Lower leg skin (tissue), 4 donors: ENCODE measurements around the gene ADGRA3. TPM values are rescaled to one million over a fixed set of nuclear protein-coding genes. Genes with fewer than 3 reads are reported as not detected.

Experiments
- DNase-seq, 2 donors: peaks; one replicate each; pipeline ENCODE4 v3.0.0-alpha.2; 2019; ENCODE audit warnings: low spot score in 2 of 2
- H3K4me3 ChIP-seq: fragments of 200-600 bp; sonication (generic); 2 replicates; pipeline ENCODE4 v1.5.1; 2017; ENCODE audit warnings: mild to moderate bottlenecking, low read depth; ENCODE audit not compliant: poor library complexity, severe bottlenecking
- CTCF ChIP-seq, 3 donors: fragments of 450-650 bp; IDR thresholded peaks; one replicate each; pipeline ENCODE4 v1.5.1; 2016; ENCODE audit warnings: antibody characterized with exemption in 3 of 3, mild to moderate bottlenecking in 3 of 3, moderate library complexity in 2 of 3
- POLR2A ChIP-seq, 2 donors: fragments of 450-650 bp; IDR thresholded peaks; one replicate each; pipeline ENCODE4 v1.6.1; 2016 to 2017; ENCODE audit warnings: antibody characterized with exemption in 2 of 2, mild to moderate bottlenecking in 1 of 2, moderate library complexity in 1 of 2
- WGBS, 2 donors: methylation state at CpG; one replicate each; pipeline ENCODE4 v1.1.5; 2018; 5-methylcytosine and 5-hydroxymethylcytosine counted together
- intact Hi-C: fragments of 100-400 bp; cut with DNase I; formaldehyde crosslinking; loops from one replicate; pipeline ENCODE4 v1.15.0; 2023; ENCODE audit warnings: low total_unique reads
- total RNA-seq, 4 donors: library from RNA; depleted of rRNA; stranded (reverse); fragments of >200 nt; gene quantifications; one replicate each; pipeline ENCODE4 v1.1.0, GENCODE V29; 2016

Gene ADGRA3
- total RNA-seq, 4 donors from 2014 or later = 8.4 to 14.9 (median 12.6) TPM

- intact Hi-C loops = no loop called here
- no peak for DNase-seq
- WGBS, 2 donors = 50 to 54% methylated on average over 4 of the region's 4 CpGs
Measured at GRCh38 chr4:22531311-22532019, 15.6 kb upstream of the ADGRA3 start.

GRCh38 chr4:22524895-22525294 lies 9.0 kb upstream of the ADGRA3 start:
- H3K4me3 ChIP-seq = no peak overlapping the region
- no peak for DNase-seq
- 71% methylated on average over 3 of the region's 3 CpGs for WGBS, 2 donors
- TF ChIP-seq POLR2A (IDR thresholded peaks at IDR 0.05) (no peak), CTCF (IDR thresholded peaks at IDR 0.05) (no peak)
- intact Hi-C loops = no loop called here

More at GRCh38 chr4:22531311-22532019, 15.6 kb upstream of the ADGRA3 start:
- no peak overlapping the region for H3K4me3 ChIP-seq
- TF ChIP-seq CTCF (IDR thresholded peaks at IDR 0.05) = no peak
- TF ChIP-seq POLR2A (IDR thresholded peaks at IDR 0.05) = no peak

GRCh38 chr4:22522706-22523501 lies 7.0 kb upstream of the ADGRA3 start:
- intact Hi-C loops = no loop called here
- TF ChIP-seq POLR2A (IDR thresholded peaks at IDR 0.05) (no peak), CTCF (IDR thresholded peaks at IDR 0.05) (no peak)
- no peak overlapping the region for H3K4me3 ChIP-seq
- 75 to 76% methylated on average over 9 of the region's 9 CpGs for WGBS, 2 donors
- DNase-seq = no peak

- no peak for TF ChIP-seq CTCF (IDR thresholded peaks at IDR 0.05)
- no peak for TF ChIP-seq POLR2A (IDR thresholded peaks at IDR 0.05)
- no peak overlapping the region for H3K4me3 ChIP-seq
- DNase-seq = no peak
- 56 to 61% methylated on average over 2 of the region's 2 CpGs for WGBS, 2 donors
- intact Hi-C loops = no loop called here
Measured at GRCh38 chr4:22522206-22522605, 6.3 kb upstream of the ADGRA3 start.

- no peak for DNase-seq
- intact Hi-C loops = no loop called here
- H3K4me3 ChIP-seq = no peak overlapping the region
- TF ChIP-seq POLR2A (IDR thresholded peaks at IDR 0.05) = no peak
- TF ChIP-seq CTCF (IDR thresholded peaks at IDR 0.05) = no peak
Measured at GRCh38 chr4:22521240-22521639, 5.4 kb upstream of the ADGRA3 start.
